ENCODE data around the gene HSPA12A.

HSPA12A gene

DNA sequence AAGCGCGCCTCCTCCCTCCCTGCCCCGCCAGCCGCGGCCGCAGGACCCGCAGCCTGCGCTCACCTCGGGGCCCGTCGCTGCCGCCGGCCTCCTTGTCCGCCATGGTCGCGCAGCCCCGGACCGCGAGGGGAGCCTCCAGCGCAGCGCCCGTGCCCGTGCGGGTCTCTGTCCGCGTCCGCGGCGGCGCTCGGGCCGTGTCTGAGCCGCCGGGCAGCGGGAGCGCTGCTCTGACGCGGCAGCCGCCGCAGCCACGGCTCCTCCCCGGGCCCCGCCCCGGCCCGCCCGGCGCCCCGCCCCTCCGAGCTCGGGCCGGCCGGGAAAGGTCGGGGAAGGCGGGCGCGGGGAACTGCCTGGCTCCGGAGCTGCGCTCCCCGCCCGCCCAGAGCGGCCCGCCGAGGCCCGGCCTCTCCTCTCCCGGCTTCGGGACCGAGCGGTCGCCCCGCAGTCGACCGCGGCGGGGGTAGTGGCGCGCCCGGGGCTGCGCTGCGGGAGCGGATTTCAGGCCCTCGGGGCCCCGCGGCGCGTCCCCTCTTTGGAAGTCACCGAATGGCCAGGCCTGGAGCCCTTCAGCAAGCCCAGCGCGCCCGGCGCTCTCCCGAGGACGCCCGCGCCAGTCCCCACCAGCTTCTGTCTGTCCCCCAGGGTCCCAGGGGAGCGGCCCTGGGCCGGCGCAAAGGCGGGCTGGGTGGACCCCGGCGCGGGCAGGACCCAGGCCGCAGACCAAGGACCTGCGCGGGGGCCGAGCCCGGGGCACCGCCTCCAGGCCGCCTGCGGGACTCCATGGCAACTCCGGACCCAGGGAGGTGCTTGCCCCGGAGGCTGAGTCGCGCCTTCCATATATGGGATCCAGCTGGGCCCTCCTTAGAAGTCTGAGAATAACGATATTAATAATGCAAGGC lies at the start of gene HSPA12A:
Gene HSPA12A, minus strand, starts transcription at position 200 of the 899 bp plus-strand sequence. Its CDS starts 97 bp downstream, at position 103.
- DNase-seq: peak; percentile 58

- no peak for DNase-seq
Measured at GRCh38 chr10:116791241-116791640, 48.9 kb upstream of the HSPA12A start.

DNA sequence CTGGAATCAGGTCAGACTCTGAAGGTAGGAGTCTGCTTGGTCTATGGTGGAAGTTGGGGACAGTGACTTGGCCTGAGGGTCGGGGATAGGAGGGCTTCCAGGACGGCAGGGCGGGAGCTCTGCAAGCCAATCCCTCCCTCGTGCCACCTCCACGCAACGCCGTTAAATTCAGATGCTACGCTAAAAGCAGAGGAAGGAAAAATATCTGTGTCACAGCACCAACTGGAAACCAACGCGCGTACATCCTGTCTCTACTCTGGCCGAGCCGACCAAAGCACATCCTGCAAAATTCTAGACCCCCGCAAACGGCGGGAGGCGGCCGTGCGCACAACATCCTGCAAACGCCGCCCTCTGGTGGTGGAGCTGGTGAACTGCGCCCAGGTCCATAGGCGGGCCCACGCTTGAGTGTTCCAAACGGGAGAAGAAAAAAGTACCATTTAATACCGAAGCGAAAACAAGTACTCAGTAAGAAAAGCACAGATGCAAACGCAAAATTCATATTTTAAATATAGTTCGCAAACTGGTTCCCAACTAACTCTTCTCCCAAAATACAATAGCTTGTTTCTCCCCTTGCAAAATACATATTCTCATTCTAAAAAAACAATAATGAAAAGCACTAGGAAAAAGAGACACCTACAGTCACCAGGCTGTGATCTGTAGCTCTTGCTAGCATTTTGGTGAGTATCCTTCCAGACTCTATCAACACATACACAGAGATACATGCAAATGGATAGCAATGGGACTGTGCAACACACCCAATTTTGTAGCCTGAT lies 45.7 kb upstream of the HSPA12A start:
- peak; percentile 81 for DNase-seq

DNA sequence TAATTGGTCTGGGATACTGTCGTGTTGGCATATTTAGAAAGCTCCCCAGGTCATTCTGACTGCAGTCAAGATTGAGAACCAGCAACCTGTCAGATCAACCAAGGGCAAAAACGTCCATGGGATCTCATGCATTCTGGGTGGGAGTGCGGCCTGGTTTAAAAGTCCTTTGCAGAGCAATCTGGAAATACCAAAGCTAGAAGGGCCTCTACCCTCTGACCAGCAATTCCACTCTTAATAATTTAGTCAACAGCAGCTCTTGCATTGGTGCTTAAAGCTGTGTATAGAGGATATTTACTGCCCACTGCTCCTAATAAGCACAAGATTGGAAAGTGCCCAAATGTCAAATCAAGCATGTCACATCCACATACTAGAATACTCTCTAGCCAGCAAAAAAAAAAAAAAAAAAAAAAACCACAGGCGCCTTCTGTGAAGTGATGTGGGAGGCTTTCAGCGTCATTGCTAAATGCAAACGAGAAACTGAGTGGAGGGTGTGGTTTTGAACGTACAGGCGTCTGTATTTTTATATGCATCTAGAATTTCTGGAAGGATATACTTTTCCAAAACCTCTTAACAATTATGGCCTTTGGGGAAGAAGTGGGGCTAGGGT lies 44.8 kb upstream of the HSPA12A start:
- DNase-seq: no peak

DNA sequence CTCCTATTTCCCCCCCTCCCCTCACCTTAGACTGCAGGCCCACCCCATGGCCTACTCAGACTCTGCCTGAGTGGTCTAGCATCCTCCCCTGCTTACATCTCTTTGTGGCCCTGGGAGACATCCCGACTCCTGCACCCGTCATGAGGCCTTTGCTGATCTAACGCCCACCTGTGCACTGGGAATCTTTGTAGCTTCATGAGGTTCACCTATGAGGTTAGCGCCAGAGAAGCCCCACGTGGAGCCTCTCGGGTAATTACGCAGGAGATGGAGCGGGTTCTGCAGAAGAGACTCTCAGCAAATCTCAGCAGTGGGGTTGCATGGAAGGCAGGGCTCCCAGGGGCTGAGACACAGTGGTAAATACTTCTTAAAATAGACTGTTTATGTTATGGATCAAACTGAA lies 43.5 kb upstream of the HSPA12A start:
- DNase-seq: no peak

DNA sequence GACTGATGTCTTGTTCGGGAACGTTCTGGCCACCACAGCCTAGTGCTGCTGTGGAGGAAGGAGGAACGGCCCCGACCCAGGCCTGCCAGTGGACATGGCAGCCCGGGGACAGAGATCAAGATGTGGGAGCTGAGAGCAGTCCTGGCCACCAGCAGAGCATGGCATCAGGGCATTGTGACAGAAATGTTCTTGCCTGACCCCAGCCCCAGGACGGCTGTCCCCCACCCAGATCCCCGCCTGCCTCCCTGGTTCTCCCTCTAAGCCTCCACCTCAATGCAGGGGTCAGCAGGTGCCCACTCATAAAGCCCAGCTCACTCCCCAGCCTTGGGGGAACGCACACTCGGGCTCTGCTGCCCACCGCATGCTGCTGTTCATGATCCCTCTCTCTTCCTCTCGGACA lies 42.9 kb upstream of the HSPA12A start:
- DNase-seq: no peak

DNA sequence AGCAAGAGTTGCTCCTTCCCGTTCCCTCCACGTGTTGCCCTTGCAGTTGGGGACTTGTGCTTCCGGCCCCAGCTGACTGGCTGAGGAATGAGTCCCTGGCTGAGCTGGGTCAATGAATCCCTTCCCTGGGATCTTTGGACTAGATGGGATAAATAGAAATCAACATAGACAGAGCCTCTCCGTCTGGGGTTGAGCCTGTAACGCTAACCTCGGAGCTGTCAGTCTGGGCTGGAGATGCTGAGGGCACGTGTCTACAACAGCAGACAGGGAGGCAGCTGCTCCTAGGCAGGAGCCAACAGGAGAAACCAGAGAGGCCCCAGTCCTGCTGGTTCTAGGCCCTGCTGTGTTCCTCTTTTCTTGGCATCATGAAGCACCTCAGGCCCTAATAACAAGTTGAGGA lies 42.3 kb upstream of the HSPA12A start:
- no peak for DNase-seq

GRCh38 chr10:116784035-116784434 lies 41.7 kb upstream of the HSPA12A start:
- DNase-seq: no peak

DNA sequence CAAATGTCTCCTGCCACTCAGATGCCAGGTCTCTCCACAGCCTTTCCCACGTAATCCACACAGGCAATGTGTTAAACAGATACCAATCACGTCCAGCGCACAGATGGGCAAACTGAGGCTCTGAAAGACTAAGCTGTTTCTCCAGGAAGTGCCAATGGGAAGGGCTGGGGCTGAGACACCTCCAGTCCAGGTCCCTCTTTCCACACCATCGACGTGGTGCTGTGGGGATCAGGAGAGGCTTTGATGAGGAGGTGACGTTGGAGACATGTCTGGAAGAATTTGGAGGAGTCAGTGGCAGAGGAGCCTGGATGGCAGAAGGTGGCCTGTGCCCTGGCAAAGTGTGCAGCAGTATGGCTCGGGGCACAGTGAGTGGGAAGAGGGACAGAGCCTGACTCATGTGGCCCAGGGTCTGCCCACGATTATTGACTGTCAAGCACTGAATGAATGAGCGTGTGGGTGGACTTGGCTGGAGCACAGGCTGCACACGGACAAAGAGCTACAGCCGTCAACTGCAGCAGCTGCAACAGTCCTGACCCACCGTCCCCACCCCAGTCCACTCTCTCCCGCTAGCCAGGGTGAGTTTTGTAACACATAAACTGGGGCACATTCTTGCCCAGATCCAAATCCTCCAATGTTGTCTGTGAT lies 40.8 kb upstream of the HSPA12A start:
- no peak for DNase-seq

DNA sequence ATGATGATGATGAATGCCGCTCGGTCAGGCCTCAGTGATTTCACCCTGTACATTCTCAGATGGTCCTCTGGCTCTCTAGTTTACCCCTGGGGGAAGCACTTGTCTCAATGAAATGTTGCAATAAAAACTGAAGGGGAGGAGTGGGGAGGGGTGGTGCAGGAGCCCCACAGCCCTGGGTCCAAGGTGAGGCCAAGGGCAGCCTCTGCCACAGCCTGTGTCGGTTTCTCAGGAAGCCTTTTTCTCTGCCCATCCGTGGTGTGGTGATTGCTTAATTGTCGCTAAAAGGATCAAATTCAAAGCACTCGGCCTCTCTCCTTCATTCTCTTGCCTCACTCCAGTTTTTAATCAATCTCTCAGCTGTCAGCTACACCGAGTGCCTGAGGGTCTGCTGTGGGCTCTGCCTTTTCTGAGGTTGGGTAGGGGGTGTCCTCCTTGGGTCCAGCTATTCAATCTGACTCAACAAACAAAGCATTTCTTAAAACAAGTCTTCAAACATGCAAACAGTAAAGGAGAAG lies 39.1 kb upstream of the HSPA12A start:
- DNase-seq: no peak

DNA sequence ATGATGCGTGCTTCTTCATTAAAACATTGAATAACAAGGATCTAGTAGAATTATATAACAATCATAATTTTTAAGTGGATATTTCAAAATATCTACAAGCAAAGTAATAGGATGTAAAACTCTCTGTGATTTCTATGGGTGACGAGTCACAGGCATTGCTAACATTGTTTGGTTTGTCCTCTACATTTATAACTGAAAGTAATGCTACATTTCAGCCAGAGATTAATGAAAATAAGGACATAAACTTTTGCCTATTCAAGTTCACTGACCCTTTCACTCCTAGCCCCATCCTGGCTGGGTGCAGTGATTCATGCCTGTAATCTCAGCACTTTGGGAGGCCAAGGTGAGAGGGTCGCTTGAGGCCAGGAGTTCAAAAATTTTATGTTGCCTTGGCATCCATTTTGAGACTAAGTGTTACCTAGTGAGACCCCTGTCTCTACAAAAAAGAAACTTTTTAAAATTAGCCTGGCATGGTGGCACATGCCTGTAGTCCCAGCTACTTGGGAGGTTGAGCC lies 38.4 kb upstream of the HSPA12A start:
- DNase-seq: no peak

GRCh38 chr10:116779076-116779687 lies 36.8 kb upstream of the HSPA12A start:
- DNase-seq: no peak

DNA sequence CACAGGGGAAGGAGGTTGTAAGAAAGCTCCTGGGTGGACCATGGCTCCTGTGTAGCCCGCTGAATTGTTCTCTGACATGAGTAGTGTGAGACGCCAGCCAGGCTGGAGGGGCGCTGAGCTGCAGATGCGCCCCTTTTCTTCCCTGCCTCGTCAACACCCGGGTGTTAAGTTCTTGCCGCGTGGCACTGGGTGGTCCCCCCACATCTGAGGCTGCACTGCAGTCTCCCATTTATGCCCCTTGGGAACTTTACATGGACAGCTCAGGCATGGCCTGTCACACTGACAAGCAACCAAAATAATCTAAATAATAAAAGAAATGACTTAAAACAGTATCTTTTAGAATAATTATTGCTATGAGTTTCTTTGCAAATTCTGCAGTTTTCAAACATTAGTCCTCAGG lies 34.6 kb upstream of the HSPA12A start:
- DNase-seq: no peak

GRCh38 chr10:116775488-116776400 lies 33.4 kb upstream of the HSPA12A start:
- no peak for DNase-seq

DNA sequence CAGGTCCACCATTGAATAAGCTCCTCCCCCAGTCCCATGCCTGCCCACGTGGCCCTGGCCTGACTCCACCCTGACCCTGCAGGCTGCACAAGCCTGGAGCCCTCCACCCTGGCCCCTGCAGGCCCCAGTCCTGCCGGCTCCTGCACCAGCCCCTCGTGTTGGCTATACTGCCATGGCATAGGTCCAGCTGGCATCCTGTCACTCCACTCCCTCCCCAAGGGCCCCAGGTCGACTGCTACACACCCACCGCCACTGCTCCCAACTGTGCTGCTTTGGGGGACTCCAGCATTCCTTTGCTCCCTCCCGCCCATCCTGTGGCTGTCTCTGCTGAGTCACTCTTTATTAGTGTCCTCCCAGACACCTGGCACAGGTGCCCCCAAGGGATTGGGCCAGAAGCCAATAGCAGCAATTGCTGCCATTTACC lies 32.4 kb upstream of the HSPA12A start:
- no peak for DNase-seq

GRCh38 chr10:116772909-116773705 lies 30.7 kb upstream of the HSPA12A start:
- no peak for DNase-seq

GRCh38 chr10:116771959-116772585 lies 29.7 kb upstream of the HSPA12A start:
- no peak for DNase-seq

- DNase-seq: no peak
Measured at GRCh38 chr10:116771101-116771958, 29.0 kb upstream of the HSPA12A start.

- no peak for DNase-seq
Measured at GRCh38 chr10:116770281-116770680, 27.9 kb upstream of the HSPA12A start.
